ENCODE data around the gene TMEM164.

The TMEM164 gene

DNA sequence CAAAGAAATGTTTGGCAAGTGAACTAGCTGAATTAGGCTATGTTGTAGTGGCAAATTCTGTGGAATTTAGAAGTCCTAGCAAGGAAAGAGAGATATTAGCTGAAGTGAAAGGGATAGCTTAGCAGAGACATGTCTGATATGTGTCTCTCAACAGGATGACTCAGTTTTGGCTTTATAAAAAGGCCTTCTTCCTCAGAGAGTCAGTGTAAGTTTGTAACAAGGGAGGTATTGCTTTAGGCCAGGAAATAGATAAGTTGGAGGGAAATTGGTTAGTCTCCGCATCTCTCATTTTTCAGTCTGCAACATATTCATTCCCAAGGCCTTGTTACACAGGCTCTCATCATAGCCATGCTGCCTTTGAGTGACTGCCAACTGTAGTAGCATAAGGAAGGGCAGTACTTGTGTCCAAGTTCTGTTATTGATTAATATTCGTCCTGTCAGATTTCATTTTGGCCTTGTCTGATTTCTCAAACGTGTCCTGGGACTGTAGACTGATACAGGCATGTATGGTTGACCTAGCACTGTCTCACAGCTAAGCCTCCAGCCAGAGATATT lies 4.0 kb downstream of the TMEM164 start:
- DNase-seq (ENCODE audit: low read depth in 1 of 2, low spot score in 1 of 2): no peak
- in situ Hi-C loops (cut with HindIII; ENCODE audit: low pct_unique_long_range_greater_than_20kb, low sequenced_read_pairs): no loop called here
- no peak for TF ChIP-seq JUND (IDR thresholded peaks at IDR 0.05; ENCODE audit: low read depth)

DNA sequence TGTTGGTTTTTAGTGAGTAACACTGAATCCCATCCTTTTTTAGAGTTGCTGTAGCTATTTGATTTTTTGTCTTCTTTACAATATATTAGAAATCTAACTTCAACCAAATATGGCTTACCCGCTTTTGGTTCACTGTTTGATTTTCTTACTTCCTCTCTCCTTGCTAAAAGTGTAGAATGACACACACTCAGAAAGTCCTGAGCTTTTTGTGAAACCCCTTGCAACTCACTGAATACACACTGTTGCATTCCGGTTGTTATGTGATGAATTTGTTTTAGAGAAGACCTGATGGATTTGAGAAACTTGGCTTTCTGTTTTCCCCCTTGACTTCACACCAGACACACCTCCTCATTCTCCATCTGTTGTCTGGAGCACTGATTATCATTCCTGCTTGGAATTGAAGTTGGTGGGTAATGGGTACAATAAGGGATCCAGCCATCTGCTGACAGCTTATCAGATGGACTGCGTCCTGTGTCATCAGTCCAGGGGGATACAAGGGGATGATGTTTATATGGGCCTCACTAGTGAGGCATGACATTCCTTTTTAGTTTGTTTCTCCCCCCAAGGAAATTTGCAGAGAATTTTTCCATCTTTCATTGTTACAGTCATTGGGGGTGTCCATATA lies 5.2 kb downstream of the TMEM164 start:
- TF ChIP-seq JUND (IDR thresholded peaks at IDR 0.05; ENCODE audit: low read depth): no peak
- in situ Hi-C loops (cut with HindIII; ENCODE audit: low pct_unique_long_range_greater_than_20kb, low sequenced_read_pairs): no loop called here
- DNase-seq (ENCODE audit: low read depth in 1 of 2, low spot score in 1 of 2): no peak

DNA sequence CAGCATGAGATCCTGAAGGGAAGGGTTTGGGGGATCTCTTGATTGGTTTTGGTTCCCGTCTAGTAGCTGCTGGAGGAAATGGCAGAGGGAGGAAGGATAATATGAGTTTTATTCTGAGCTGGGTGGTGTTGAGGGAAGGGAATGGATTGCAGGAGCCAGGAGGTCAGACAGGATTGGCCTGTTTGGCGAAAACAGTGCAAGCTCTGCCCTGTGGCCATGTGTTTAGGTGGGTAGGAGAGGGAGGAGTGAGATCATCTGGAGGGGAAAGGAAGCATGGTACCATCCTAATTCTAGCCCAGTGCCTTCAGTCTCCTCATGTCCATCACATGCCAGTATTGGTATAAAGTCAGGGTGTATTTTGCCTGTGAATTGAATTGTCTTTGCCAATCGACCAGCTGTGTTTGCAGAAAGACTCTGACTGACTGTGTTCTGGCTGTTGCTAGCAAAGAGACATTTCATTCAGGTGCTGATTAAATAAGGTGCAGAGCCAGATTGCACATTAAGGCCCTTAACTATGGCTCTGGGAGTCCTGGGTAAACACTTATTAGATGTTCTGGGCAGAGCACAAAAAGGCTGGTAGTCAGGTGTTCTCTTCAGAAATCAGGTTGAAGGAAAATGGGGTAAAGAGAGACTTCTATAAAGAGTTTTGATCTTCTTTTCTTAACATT lies 10.0 kb downstream of the TMEM164 start:
- in situ Hi-C loops (cut with HindIII; ENCODE audit: low pct_unique_long_range_greater_than_20kb, low sequenced_read_pairs): no loop called here
- TF ChIP-seq JUND (IDR thresholded peaks at IDR 0.05; ENCODE audit: low read depth): no peak
- peak in 1 of 2 experiments; percentile 80 for DNase-seq (ENCODE audit: low read depth in 1 of 2, low spot score in 1 of 2)

DNA sequence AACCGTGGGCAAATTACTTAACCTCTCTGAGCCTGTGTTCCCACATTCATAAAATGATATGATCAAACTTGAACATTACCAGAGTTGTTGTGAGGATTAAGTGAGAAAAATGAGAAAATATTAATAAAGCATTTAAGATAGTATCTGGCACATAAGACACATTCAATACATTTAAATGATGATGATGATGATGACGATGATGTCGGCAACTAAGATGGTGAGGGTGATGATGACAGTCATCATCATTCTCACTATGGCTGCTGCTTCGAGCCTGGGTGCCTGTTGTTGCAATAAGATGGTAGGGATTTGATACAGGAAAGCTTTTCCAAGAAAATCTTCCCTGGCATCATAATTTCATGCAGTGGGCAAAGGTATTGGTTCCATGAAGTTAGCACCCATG lies 11.1 kb downstream of the TMEM164 start:
- in situ Hi-C loops (cut with HindIII; ENCODE audit: low pct_unique_long_range_greater_than_20kb, low sequenced_read_pairs): no loop called here
- no peak for TF ChIP-seq JUND (IDR thresholded peaks at IDR 0.05; ENCODE audit: low read depth)
- DNase-seq (ENCODE audit: low read depth in 1 of 2, low spot score in 1 of 2): no peak

DNA sequence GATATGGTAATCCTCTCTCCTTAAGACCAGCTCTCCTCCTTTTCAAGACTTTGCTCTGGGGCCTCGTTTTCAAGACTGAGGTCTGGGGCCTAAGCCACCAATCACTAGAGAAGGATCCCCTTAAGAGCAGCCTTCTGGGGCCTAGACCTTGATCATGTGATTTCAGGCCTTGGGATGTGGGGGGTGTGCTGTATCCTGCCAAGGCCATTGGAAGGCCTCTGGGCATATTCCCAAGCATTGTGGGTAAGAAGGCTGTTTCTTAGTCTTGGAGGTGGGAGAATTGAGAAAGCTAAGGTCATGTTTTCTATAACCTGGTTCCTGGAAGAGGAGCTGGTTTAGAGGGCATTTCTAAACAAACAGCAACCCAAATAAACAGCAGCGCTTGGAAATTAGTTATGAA lies 12.1 kb downstream of the TMEM164 start:
- in situ Hi-C loops (cut with HindIII; ENCODE audit: low pct_unique_long_range_greater_than_20kb, low sequenced_read_pairs): no loop called here
- TF ChIP-seq JUND (IDR thresholded peaks at IDR 0.05; ENCODE audit: low read depth): no peak
- no peak for DNase-seq (ENCODE audit: low read depth in 1 of 2, low spot score in 1 of 2)

DNA sequence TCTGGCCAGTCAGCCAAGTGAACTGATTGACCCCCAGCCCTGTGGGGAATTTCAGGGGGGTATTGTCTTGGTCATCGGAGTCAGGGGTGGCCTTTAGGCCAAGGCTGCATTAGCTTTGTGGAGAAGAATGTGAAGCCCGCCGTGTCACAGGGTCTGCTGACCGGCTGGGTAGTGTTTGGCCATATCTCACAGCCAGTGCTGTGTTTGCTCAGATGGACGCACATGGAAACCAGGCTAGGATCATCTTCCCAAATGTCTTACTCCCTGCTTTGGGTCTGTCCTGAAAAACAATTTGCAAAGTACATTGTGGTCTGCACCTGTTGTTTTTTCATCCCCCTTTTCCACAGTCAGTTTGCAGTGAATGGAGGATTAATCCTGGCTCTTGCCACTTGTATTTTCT lies 13.0 kb downstream of the TMEM164 start:
- TF ChIP-seq JUND (IDR thresholded peaks at IDR 0.05; ENCODE audit: low read depth): no peak

DNA sequence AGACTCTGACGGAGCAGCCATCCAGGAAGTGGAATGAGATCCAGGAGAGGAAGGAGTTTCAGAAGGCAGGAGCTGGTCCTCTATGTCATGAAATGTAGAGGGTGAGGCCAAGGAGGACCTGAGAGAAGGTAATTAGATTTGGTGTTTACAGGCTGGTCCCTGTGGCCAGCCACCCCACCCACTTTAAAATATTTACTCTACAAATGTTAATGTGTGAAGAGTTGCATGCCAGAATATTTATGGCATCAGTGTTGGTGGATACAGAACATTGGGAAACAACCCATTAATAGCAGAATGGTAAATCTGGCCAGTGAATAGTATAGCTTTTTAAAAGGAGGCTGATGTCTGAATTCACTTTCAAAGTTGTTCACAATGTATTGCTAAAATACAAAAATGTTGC lies 17.6 kb downstream of the TMEM164 start:
- in situ Hi-C loops (cut with HindIII; ENCODE audit: low pct_unique_long_range_greater_than_20kb, low sequenced_read_pairs): no loop called here
- no peak for TF ChIP-seq JUND (IDR thresholded peaks at IDR 0.05; ENCODE audit: low read depth)
- no peak for DNase-seq (ENCODE audit: low read depth in 1 of 2, low spot score in 1 of 2)

More for the DNA sequence above, 13.0 kb downstream of the TMEM164 start:
- DNase-seq (ENCODE audit: low read depth in 1 of 2, low spot score in 1 of 2): no peak
- in situ Hi-C loops (cut with HindIII; ENCODE audit: low pct_unique_long_range_greater_than_20kb, low sequenced_read_pairs): no loop called here

DNA sequence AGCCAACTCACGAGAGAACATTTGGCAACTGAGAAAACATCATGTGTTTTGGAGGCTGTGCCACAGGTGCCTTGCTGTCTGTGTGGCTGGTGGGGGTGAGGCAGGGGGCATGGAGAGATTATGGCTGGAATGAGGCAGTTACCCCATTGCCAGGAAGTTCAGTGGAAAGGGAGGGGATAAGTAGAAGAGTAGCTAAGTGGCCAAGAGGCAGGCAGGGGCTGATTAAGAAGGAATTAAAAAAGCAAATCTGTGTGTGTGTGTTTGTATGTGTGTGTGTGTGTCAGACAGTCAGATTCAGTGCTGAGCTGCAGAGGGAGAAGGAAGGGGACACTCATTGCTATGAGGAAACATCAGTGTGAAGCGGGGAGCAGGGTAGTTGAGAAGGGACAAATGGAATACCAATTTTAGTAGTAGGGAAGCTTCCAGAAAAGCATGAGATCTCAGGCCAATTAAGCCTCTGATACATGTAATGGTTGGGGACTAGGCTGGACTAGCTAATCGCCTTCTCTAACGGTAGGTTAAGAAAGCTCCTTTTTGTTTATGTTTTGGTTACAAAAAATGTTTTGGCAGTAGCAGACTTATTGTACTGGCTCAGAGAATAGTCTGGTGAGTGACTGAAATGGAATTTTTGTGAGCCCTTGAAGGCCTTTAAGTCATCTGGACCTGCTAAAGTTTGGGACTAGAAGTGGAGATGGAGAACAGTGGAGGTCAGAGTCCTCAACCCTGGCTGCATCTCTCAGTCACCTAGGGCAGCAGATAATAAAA lies 18.5 kb downstream of the TMEM164 start:
- no peak for DNase-seq (ENCODE audit: low read depth in 1 of 2, low spot score in 1 of 2)
- TF ChIP-seq JUND (IDR thresholded peaks at IDR 0.05; ENCODE audit: low read depth): no peak
- in situ Hi-C loops (cut with HindIII; ENCODE audit: low pct_unique_long_range_greater_than_20kb, low sequenced_read_pairs): no loop called here

DNA sequence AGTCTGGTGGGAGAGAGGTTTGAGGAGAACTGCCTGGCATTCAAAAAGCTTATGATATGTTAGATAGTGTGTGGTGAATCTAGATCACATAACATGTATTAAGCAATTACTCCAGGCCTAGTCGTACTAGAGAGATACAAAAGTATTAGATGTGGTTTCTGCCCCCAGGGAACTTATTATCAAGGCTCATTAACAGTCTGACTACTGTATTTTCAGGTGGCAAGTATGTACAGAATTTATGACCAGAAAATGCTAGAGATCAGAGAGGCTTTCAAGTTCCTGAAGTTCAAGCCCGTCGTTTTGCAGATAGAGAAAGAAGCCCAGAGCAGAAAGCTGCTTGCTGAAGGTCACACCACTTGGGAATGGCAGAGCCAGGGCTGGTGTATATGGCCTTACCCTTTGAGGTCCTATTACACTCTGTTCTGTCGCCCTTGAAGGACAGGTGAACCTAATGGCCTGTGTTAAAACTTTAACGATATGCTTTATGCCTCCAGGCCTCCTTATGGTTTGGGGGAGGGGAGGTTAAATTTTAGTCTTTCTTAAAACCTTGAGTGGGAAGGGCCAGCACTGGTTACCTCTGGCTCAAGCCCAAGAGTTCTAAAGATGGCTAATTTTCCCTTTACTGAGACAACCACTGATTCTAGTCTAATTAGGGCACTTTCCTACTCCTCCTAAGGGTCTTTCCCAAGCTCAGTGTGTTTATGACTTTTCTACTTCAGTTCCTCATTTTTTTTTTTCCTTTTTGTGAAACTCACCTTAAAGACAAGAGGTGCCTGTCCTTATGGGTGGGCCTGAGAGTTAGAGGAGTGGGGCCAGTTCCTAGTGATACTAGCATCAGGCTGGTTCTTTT lies 19.9 kb downstream of the TMEM164 start:
- no peak for TF ChIP-seq JUND (IDR thresholded peaks at IDR 0.05; ENCODE audit: low read depth)
- in situ Hi-C loops (cut with HindIII; ENCODE audit: low pct_unique_long_range_greater_than_20kb, low sequenced_read_pairs): no loop called here

DNA sequence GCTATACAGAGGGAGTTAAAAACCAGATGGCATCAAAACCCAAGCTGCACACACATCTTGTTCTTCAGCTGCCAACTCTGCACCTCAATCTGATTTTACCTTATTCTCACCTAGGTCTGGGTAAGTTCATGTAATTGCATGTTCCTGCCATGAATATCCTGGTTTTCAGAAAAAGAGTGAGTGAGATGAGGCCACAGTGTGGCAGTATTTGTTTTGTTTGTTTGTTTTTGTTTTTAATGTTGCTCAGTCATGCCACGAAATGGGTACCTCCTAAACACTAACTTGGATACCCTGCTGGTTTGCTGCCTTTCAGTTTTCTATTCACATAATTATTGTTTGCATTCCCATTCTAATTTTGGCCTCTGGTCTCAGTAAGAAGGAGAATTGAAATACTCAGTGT lies 22.5 kb downstream of the TMEM164 start:
- TF ChIP-seq JUND (IDR thresholded peaks at IDR 0.05; ENCODE audit: low read depth): no peak
- in situ Hi-C loops (cut with HindIII; ENCODE audit: low pct_unique_long_range_greater_than_20kb, low sequenced_read_pairs): no loop called here
- no peak for DNase-seq (ENCODE audit: low read depth in 1 of 2, low spot score in 1 of 2)

More for the DNA sequence above, 19.9 kb downstream of the TMEM164 start:
- DNase-seq (ENCODE audit: low read depth in 1 of 2, low spot score in 1 of 2): no peak

DNA sequence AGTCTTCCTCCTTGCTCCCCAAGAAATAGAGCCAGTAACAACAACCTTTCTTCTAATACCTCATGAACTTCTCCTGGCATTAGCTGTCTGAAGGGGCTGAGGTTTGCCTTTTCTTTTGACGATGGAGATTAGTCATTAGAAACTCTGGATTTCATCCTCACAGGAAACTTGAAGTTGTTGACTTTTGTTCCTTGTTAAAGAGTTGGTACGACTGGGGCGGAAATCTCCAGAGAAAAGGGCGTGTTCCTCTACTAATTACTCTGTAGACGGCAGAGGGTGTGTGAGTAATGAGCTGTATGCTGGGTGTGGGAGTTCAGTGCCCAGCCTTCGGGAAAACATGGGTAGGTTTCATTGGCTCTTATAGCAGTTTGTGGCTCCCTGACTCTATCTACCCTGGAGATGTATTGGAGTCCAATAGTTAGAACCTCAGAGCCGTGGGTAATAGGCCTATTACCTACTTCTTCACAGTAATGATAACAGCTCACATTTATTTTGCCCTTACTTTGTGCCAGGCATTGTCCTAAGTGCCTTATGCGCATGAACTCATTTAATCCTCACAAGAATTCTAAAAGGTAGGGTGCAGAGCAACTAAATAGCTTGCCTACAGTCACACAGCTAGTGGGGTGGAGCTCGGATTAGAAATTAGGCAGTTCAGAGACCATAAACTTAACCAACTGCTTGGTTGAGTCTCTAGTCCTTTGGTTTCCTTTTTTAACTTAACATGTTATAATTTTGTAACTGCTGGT lies 23.4 kb downstream of the TMEM164 start:
- in situ Hi-C loops (cut with HindIII; ENCODE audit: low pct_unique_long_range_greater_than_20kb, low sequenced_read_pairs): no loop called here
- DNase-seq (ENCODE audit: low read depth in 1 of 2, low spot score in 1 of 2): no peak

More for the DNA sequence above, 23.4 kb downstream of the TMEM164 start:
- TF ChIP-seq JUND (IDR thresholded peaks at IDR 0.05; ENCODE audit: low read depth): no peak
